ENCODE results near the gene DEF6.

GRCh38 chr6:35295521-35296315, 1.9 kb upstream of the DEF6 start:
- TF ChIP-seq CTCF (IDR thresholded peaks at IDR 0.05) (no peak), ZNF263 (CRISPR knock-in tag; IDR thresholded peaks at IDR 0.05; ENCODE audit: low read depth) (no peak), MAX (CRISPR knock-in tag; IDR thresholded peaks at IDR 0.05) (no peak), GABPB1 (CRISPR knock-in tag; IDR thresholded peaks at IDR 0.05) (no peak), ETV6 (CRISPR knock-in tag; IDR thresholded peaks at IDR 0.05) (no peak), E2F5 (CRISPR knock-in tag; IDR thresholded peaks at IDR 0.05) (no peak), OVOL2 (CRISPR knock-in tag; IDR thresholded peaks at IDR 0.05; ENCODE audit: borderline replicate concordance) (no peak), SMAD3 (CRISPR knock-in tag; IDR thresholded peaks at IDR 0.05; ENCODE audit: borderline replicate concordance) (no peak), ELF4 (CRISPR knock-in tag; IDR thresholded peaks at IDR 0.05; ENCODE audit: low read depth) (no peak), ATF1 (CRISPR knock-in tag; IDR thresholded peaks at IDR 0.05) (no peak), USF1 (CRISPR knock-in tag; IDR thresholded peaks at IDR 0.05) (no peak), ZNF232 (CRISPR knock-in tag; IDR thresholded peaks at IDR 0.05) (no peak)
- TF ChIP-seq, protein P1, sequence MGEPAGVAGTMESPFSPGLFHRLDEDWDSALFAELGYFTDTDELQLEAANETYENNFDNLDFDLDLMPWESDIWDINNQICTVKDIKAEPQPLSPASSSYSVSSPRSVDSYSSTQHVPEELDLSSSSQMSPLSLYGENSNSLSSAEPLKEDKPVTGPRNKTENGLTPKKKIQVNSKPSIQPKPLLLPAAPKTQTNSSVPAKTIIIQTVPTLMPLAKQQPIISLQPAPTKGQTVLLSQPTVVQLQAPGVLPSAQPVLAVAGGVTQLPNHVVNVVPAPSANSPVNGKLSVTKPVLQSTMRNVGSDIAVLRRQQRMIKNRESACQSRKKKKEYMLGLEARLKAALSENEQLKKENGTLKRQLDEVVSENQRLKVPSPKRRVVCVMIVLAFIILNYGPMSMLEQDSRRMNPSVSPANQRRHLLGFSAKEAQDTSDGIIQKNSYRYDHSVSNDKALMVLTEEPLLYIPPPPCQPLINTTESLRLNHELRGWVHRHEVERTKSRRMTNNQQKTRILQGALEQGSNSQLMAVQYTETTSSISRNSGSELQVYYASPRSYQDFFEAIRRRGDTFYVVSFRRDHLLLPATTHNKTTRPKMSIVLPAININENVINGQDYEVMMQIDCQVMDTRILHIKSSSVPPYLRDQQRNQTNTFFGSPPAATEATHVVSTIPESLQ (CRISPR knock-in tag; IDR thresholded peaks at IDR 0.05), result no peak
